GM12878 (cell line): ENCODE results near the gene DMRTC2. TPM values are rescaled to one million over a fixed set of nuclear protein-coding genes. Genes with fewer than 3 reads are reported as not detected.

ENCODE experiments used
- ASH2L ChIP-seq: fragments of 300-600, 200-600 bp; sonication (generic); IDR thresholded peaks from 2 replicates; pipeline ENCODE4 v1.6.1; 2017; ENCODE audit warnings: low read depth, mild to moderate bottlenecking, borderline replicate concordance
- BCL11A ChIP-seq: IDR thresholded peaks from 2 replicates; pipeline ENCODE4 v1.6.1; 2011; ENCODE audit warnings: low read depth, low read length
- BRCA1 ChIP-seq: IDR thresholded peaks from 2 replicates; pipeline ENCODE4 v1.6.1; 2011; ENCODE audit warnings: low read depth, low read length, improper control_type of control experiment
- EGR1 ChIP-seq, 2 experiments: IDR thresholded peaks; 1 replicate in 1 of 2; 2 replicates in 1 of 2; pipeline ENCODE4 v1.6.1; 2011 to 2012; ENCODE audit warnings: low read depth in 2 of 2, low read length in 2 of 2, borderline replicate concordance in 1 of 2, mild to moderate bottlenecking in 1 of 2, moderate library complexity in 1 of 2
- IKZF1 ChIP-seq: fragments of 450-650 bp; conservative IDR thresholded peaks from 2 replicates; pipeline ENCODE4 v1.6.1; 2017; ENCODE audit warnings: antibody characterized with exemption, mild to moderate bottlenecking
- IRF4 ChIP-seq: IDR thresholded peaks from 2 replicates; pipeline ENCODE4 v1.6.1; 2011; ENCODE audit warnings: low read depth, low read length
- MTA2 ChIP-seq: fragments of 450-650 bp; IDR thresholded peaks from 2 replicates; pipeline ENCODE4 v1.6.1; 2016; ENCODE audit warnings: low read depth, mild to moderate bottlenecking, moderate library complexity
- MYB ChIP-seq: fragments of 150-350 bp; IDR thresholded peaks from 2 replicates; pipeline ENCODE4 v1.6.1; 2014; ENCODE audit warnings: mild to moderate bottlenecking, low read depth, low read length, borderline replicate concordance
- NFIC ChIP-seq: IDR thresholded peaks from 2 replicates; pipeline ENCODE4 v1.6.1; 2012; ENCODE audit warnings: low read depth, mild to moderate bottlenecking, inconsistent platforms, low read length, moderate library complexity
- NR2C1 ChIP-seq: fragments of 450-650 bp; IDR thresholded peaks from 2 replicates; pipeline ENCODE4 v1.6.1; 2017; ENCODE audit warnings: antibody characterized with exemption, mild to moderate bottlenecking, moderate library complexity
- NR2C2 ChIP-seq: IDR thresholded peaks from 2 replicates; pipeline ENCODE4 v1.6.1; 2011; ENCODE audit warnings: borderline replicate concordance, low read depth; ENCODE audit not compliant: control insufficient read depth, insufficient read length
- NR2F1 ChIP-seq: fragments of 450-650 bp; conservative IDR thresholded peaks from 2 replicates; pipeline ENCODE4 v1.6.1; 2017; ENCODE audit warnings: mild to moderate bottlenecking
- NRF1 ChIP-seq: conservative IDR thresholded peaks from 2 replicates; pipeline ENCODE4 v1.6.1; 2011; ENCODE audit warnings: mild to moderate bottlenecking, low read depth, low read length, improper control_type of control experiment
- RUNX3 ChIP-seq: IDR thresholded peaks from 2 replicates; pipeline ENCODE4 v1.6.1; 2012; ENCODE audit warnings: low read length, inconsistent platforms
- SIX5 ChIP-seq: IDR thresholded peaks from 2 replicates; pipeline ENCODE4 v1.6.1; 2011; ENCODE audit warnings: mild to moderate bottlenecking, low read depth, low read length, moderate library complexity; ENCODE audit not compliant: severe bottlenecking
- SMARCA5 ChIP-seq: fragments of 450-650 bp; IDR thresholded peaks from 2 replicates; pipeline ENCODE4 v1.6.1; 2017; ENCODE audit warnings: mild to moderate bottlenecking
- SMC3 ChIP-seq: IDR thresholded peaks from 2 replicates; pipeline ENCODE4 v1.6.1; 2011; ENCODE audit warnings: low read length, improper control_type of control experiment, borderline replicate concordance
- SREBF1 ChIP-seq: IDR thresholded peaks from 2 replicates; pipeline ENCODE4 v1.6.1; 2012; ENCODE audit warnings: mild to moderate bottlenecking, low read length
- STAT1 ChIP-seq: fragments of 450-650 bp; conservative IDR thresholded peaks from 2 replicates; pipeline ENCODE4 v1.6.1; 2014; ENCODE audit warnings: antibody characterized with exemption, mild to moderate bottlenecking
- SUZ12 ChIP-seq: fragments of 200-600 bp; sonication (generic); IDR thresholded peaks from one replicate; pipeline ENCODE4 v1.6.1; 2018; ENCODE audit warnings: antibody characterized with exemption, mild to moderate bottlenecking; ENCODE audit not compliant: unreplicated experiment
- TCF3 ChIP-seq: IDR thresholded peaks from 2 replicates; pipeline ENCODE4 v1.6.1; 2012; ENCODE audit warnings: low read depth, mild to moderate bottlenecking, low read length, borderline replicate concordance; ENCODE audit not compliant: insufficient read depth
- ZNF24 ChIP-seq: fragments of 450-650 bp; IDR thresholded peaks from 2 replicates; pipeline ENCODE4 v1.6.1; 2017; ENCODE audit warnings: antibody characterized with exemption, mild to moderate bottlenecking
- polyA plus RNA-seq, 11 experiments: library from polyadenylated mRNA; depleted of rRNA in 4 of 11; unstranded in 6 of 11; stranded (reverse) in 5 of 11; fragments of >200 nt; fragmentation: Nextera tagmentation in 4 of 11; fragmentation: Illumina TruSeq in 1 of 11; extraction: Ambion mirVana in 4 of 11; extraction: Trizol in 1 of 11; gene quantifications; 1 replicate in 1 of 11; 2 replicates in 10 of 11; pipeline versions ENCODE4 v1.2.1 to v1.2.3, GENCODE V29; 2011 to 2016; ENCODE audit warnings: inconsistent platforms in 2 of 11, missing spikeins in 2 of 11, low read depth in 1 of 11
- total RNA-seq, 4 experiments: library from RNA; depleted of rRNA in 3 of 4; stranded (reverse); fragments of >200 nt in 3 of 4; fragmentation: Illumina TruSeq in 1 of 4; extraction: Trizol in 1 of 4; gene quantifications; 2 replicates each; pipeline versions ENCODE4 v1.2.1 to v1.2.3, GENCODE V29; 2013 to 2021
- TF ChIP-seq, protein P1 (sequence below): fragments of 150-350 bp; IDR thresholded peaks from 2 replicates; pipeline ENCODE4 v1.6.1; 2014; ENCODE audit warnings: mild to moderate bottlenecking, low read depth, low read length
- TF ChIP-seq, protein P2 (sequence below): IDR thresholded peaks from 2 replicates; pipeline ENCODE4 v1.6.1; 2012; ENCODE audit warnings: low read depth, low read length, improper control_type of control experiment
- TF ChIP-seq, protein P3 (sequence below): fragments of 450-650 bp; IDR thresholded peaks from 2 replicates; pipeline ENCODE4 v1.6.1; 2017; ENCODE audit warnings: low read depth, mild to moderate bottlenecking, moderate library complexity
- TF ChIP-seq, protein P4 (sequence below): fragments of 450-650 bp; IDR thresholded peaks from 2 replicates; pipeline ENCODE4 v1.6.1; 2016; ENCODE audit warnings: mild to moderate bottlenecking

DMRTC2 gene
- total and polyA plus RNA-seq, 10 of the 15 experiments (the other 5 are each of a cell fraction or from before 2014, with no cell fraction given): not detected

DNA sequence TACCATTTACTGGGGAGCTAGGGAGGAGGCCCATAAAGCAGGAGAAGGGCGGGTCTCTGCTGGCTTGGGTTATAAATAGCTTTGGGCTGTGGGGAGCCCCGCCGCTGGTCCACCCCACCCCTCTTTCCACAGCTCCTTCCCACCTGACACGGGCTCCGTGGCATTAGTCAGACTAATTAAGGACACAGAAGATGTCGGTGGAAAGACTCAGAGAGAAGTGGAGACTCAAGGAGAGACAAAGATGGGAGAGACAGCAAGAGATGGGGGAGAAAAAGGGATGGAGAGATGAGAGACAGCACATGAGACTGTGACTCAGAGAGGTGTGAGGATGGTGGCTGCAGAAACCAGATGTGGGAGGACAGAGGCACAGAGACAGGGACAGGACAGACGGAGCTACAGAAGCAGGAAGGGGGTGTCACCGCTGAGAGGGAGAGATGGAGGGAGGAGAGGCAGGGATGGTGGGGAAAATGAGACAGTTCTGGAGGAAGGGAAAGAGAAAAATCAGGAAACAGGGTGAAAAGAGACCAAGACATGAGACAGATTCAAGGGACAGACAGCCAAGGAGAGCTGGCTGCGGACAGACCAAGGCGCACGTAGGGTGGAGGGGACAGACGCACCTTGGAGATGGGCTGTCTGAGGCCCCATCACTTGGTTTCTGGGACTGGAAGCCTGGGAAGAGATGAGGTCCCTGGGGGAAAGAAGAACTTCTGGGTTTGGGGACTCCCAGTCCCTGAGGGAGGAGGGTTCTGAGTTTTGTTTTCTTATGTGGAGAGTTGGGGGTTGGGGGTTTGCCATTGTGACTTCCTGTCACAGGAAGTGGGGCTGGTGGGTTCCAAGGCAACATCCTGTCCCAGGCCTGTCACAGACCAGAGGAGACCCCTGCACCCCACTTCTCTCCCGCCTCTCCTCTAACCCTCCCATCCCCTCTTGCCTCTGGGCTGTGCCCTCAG lies 42.2 kb downstream of the DMRTC2 start (continued):
- TF ChIP-seq, protein P1, sequence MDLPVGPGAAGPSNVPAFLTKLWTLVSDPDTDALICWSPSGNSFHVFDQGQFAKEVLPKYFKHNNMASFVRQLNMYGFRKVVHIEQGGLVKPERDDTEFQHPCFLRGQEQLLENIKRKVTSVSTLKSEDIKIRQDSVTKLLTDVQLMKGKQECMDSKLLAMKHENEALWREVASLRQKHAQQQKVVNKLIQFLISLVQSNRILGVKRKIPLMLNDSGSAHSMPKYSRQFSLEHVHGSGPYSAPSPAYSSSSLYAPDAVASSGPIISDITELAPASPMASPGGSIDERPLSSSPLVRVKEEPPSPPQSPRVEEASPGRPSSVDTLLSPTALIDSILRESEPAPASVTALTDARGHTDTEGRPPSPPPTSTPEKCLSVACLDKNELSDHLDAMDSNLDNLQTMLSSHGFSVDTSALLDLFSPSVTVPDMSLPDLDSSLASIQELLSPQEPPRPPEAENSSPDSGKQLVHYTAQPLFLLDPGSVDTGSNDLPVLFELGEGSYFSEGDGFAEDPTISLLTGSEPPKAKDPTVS: no peak
- TF ChIP-seq SMC3 (no peak), SIX5 (no peak), EGR1 (IDR thresholded peaks at IDR 0.05; ENCODE audit: borderline replicate concordance in 1 of 2, low read depth in 2 of 2, low read length in 2 of 2) (no peak), ASH2L (no peak), NR2F1 (no peak), NR2C2 (no peak), MYB (no peak), STAT1 (no peak), SREBF1 (no peak), BCL11A (peak; percentile 34; the same call in 1 of the 2 replicates), RUNX3 (peak; percentile 68), MTA2 (peak; percentile 50; the same call in 1 of the 2 replicates), TCF3 (no peak), NFIC (0 out of 2 replicates have a peak, but pooled peaks have one; percentile 70), ZNF24 (no peak), SUZ12 (no peak), SMARCA5 (no peak), NR2C1 (no peak), IKZF1 (peak; percentile 65), NRF1 (no peak), IRF4 (0 out of 2 replicates have a peak, but pooled peaks have one; percentile 17), BRCA1 (no peak)
- TF ChIP-seq, protein P2, sequence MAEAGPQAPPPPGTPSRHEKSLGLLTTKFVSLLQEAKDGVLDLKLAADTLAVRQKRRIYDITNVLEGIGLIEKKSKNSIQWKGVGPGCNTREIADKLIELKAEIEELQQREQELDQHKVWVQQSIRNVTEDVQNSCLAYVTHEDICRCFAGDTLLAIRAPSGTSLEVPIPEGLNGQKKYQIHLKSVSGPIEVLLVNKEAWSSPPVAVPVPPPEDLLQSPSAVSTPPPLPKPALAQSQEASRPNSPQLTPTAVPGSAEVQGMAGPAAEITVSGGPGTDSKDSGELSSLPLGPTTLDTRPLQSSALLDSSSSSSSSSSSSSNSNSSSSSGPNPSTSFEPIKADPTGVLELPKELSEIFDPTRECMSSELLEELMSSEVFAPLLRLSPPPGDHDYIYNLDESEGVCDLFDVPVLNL: no peak
- TF ChIP-seq, protein P3, sequence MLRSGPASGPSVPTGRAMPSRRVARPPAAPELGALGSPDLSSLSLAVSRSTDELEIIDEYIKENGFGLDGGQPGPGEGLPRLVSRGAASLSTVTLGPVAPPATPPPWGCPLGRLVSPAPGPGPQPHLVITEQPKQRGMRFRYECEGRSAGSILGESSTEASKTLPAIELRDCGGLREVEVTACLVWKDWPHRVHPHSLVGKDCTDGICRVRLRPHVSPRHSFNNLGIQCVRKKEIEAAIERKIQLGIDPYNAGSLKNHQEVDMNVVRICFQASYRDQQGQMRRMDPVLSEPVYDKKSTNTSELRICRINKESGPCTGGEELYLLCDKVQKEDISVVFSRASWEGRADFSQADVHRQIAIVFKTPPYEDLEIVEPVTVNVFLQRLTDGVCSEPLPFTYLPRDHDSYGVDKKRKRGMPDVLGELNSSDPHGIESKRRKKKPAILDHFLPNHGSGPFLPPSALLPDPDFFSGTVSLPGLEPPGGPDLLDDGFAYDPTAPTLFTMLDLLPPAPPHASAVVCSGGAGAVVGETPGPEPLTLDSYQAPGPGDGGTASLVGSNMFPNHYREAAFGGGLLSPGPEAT: peak; percentile 80
- TF ChIP-seq, protein P4, sequence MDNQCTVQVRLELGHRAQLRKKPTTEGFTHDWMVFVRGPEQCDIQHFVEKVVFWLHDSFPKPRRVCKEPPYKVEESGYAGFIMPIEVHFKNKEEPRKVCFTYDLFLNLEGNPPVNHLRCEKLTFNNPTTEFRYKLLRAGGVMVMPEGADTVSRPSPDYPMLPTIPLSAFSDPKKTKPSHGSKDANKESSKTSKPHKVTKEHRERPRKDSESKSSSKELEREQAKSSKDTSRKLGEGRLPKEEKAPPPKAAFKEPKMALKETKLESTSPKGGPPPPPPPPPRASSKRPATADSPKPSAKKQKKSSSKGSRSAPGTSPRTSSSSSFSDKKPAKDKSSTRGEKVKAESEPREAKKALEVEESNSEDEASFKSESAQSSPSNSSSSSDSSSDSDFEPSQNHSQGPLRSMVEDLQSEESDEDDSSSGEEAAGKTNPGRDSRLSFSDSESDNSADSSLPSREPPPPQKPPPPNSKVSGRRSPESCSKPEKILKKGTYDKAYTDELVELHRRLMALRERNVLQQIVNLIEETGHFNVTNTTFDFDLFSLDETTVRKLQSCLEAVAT: peak; percentile 88
